Esophagus squamous epithelium (tissue), 4 donors: ENCODE measurements around the gene AP1S3.

ENCODE experiments used
- CTCF ChIP-seq, 6 experiments: fragments of 450-650 bp in 4 of 6; fragments of 200-600 bp in 2 of 6; sonication (generic) in 2 of 6; IDR thresholded peaks; one replicate each; pipeline ENCODE4 v1.5.1; 2016 to 2019; ENCODE audit warnings: antibody characterized with exemption in 6 of 6, mild to moderate bottlenecking in 4 of 6, moderate library complexity in 4 of 6
- POLR2A ChIP-seq, 4 donors: fragments of 450-650 bp; IDR thresholded peaks; one replicate each; pipeline ENCODE4 v1.6.1; 2017; ENCODE audit warnings: antibody characterized with exemption in 4 of 4, mild to moderate bottlenecking in 4 of 4, moderate library complexity in 3 of 4

- no peak for TF ChIP-seq CTCF (IDR thresholded peaks at IDR 0.05)
- no peak for TF ChIP-seq POLR2A (IDR thresholded peaks at IDR 0.05)
Observed at GRCh38 chr2:223734346-223734745, 103.0 kb downstream of the AP1S3 start.
